MCF 10A (cell line): ENCODE results near the gene PYGM. TPM values are rescaled to one million over a fixed set of nuclear protein-coding genes. Genes with fewer than 3 reads are reported as not detected.

Experiments
- BruUV-seq: library from RNA; stranded (reverse); fragments of 400-500 nt; replicated peaks from 2 replicates; lab custom pipeline; 2021; lab: Mats Ljungman, UMichigan
- CTCF ChIA-PET: fragments of 300-600 bp; sonication (Branson Sonifier 250); formaldehyde crosslinking; extraction: SDS; loops from one replicate; lab custom pipeline; 2021; ENCODE audit warnings: antibody characterized with exemption, inconsistent platforms; lab: Yijun Ruan, JAX
- POLR2A ChIA-PET: fragments of 300-600, 350-650 bp; sonication (Branson Sonifier 250); formaldehyde crosslinking; extraction: SDS; loops from one replicate; lab custom pipeline; 2020; ENCODE audit warnings: antibody characterized with exemption, inconsistent platforms; lab: Yijun Ruan, JAX
- DNase-seq: peaks from one replicate; pipeline ENCODE4 v3.0.0-alpha.2; 2018; ENCODE audit not compliant: unreplicated experiment
- H3K27ac Mint-ChIP-seq: one replicate; pipeline ENCODE4 v1.8.0; 2022; ENCODE audit warnings: mild to moderate bottlenecking, low read depth, mixed read lengths; ENCODE audit not compliant: unreplicated experiment
- H3K27me3 Mint-ChIP-seq: one replicate; pipeline ENCODE4 v1.8.0; 2022; ENCODE audit warnings: mixed read lengths; ENCODE audit not compliant: insufficient read depth, unreplicated experiment
- H3K36me3 Mint-ChIP-seq: one replicate; pipeline ENCODE4 v1.8.0; 2022; ENCODE audit warnings: mild to moderate bottlenecking, moderate library complexity, mixed read lengths; ENCODE audit not compliant: insufficient read depth, unreplicated experiment
- H3K4me1 Mint-ChIP-seq: one replicate; pipeline ENCODE4 v1.8.0; 2022; ENCODE audit warnings: mixed read lengths; ENCODE audit not compliant: insufficient read depth, unreplicated experiment
- H3K4me3 Mint-ChIP-seq: one replicate; pipeline ENCODE4 v1.8.0; 2022; ENCODE audit warnings: mild to moderate bottlenecking, moderate library complexity, mixed read lengths; ENCODE audit not compliant: unreplicated experiment
- H3K9me3 Mint-ChIP-seq: one replicate; pipeline ENCODE4 v1.8.0; 2022; ENCODE audit warnings: mixed read lengths; ENCODE audit not compliant: unreplicated experiment
- CTCF ChIP-seq: fragments of 200-600 bp; IDR thresholded peaks from one replicate; pipeline ENCODE4 v1.8.0; 2022; ENCODE audit warnings: antibody characterized with exemption, mild to moderate bottlenecking; ENCODE audit not compliant: unreplicated experiment
- intact Hi-C: fragments of 100-400 bp; cut with micrococcal nuclease; formaldehyde crosslinking; loops from 2 replicates; pipeline ENCODE4 v1.14.1; 2022
- total RNA-seq: library from RNA; stranded (reverse); gene quantifications from 2 replicates; pipeline ENCODE4 v1.2.3, GENCODE V29; 2022

PYGM gene
- total RNA-seq, 1 experiment from 2014 or later: 0.09 TPM

- intact Hi-C loops: no loop called here
- Mint-ChIP-seq H3K36me3 (no peaks in the 10 kb centered on the region), H3K4me3 (no peak overlapping the region), H3K4me1 (no peaks in the 10 kb centered on the region), H3K9me3 (no peaks in the 10 kb centered on the region), H3K27ac (peak overlapping the region; percentile 43), H3K27me3 (no peaks in the 10 kb centered on the region)
- POLR2A ChIA-PET: interaction anchor here (0.9 kb wide), 1 partner anchor 9 kb away, joined by 3 read pairs; the partner anchor contains the start of gene MAP4K2
- no peak for DNase-seq
- CTCF ChIA-PET: interaction anchor here (0.6 to 1.1 kb wide), 3 partner anchors 9 to 478 kb away, joined by 3 read pairs; partner anchors contain the start of gene CDC42BPG
- no peak for TF ChIP-seq CTCF
- no TSS peak for BruUV-seq
Observed at GRCh38 chr11:64794526-64794925, 34.8 kb upstream of the PYGM start.

GRCh38 chr11:64793271-64794160 is 33.7 kb upstream of the PYGM start:
- H3K4me3 Mint-ChIP-seq: no peak overlapping the region
- intact Hi-C loops: no loop called here
- no peak for DNase-seq
- no peak for TF ChIP-seq CTCF
- BruUV-seq: no TSS peak
- H3K9me3 Mint-ChIP-seq: no peaks in the 10 kb centered on the region
- peak overlapping the region; percentile 43 for H3K27ac Mint-ChIP-seq
- ChIA-PET POLR2A (interaction anchor here (0.9 kb wide), 1 partner anchor 10 kb away, joined by 3 read pairs; the partner anchor contains the start of gene MAP4K2), CTCF (interaction anchor here (0.6 kb wide), 1 partner anchor 14 kb away, joined by 4 read pairs; no protein-coding TSS in a partner anchor)
- no peaks in the 10 kb centered on the region for H3K4me1 Mint-ChIP-seq
- no peaks in the 10 kb centered on the region for H3K36me3 Mint-ChIP-seq
- H3K27me3 Mint-ChIP-seq: no peaks in the 10 kb centered on the region

GRCh38 chr11:64792482-64792881 is 32.7 kb upstream of the PYGM start:
- Mint-ChIP-seq H3K27ac (no peak overlapping the region), H3K36me3 (no peaks in the 10 kb centered on the region), H3K4me1 (no peaks in the 10 kb centered on the region), H3K9me3 (no peaks in the 10 kb centered on the region), H3K27me3 (no peaks in the 10 kb centered on the region), H3K4me3 (no peak overlapping the region)
- no peak for TF ChIP-seq CTCF
- POLR2A ChIA-PET: interaction anchor here (1.6 kb wide), 1 partner anchor 13 kb away, joined by 6 read pairs; the partner anchor contains the start of gene SF1
- CTCF ChIA-PET: interaction anchor here (0.7 to 1.1 kb wide), 2 partner anchors 50 to 220 kb away, joined by 3 read pairs; no protein-coding TSS in a partner anchor
- no TSS peak for BruUV-seq
- intact Hi-C loops: no loop called here
- DNase-seq: no peak

- H3K4me1 Mint-ChIP-seq: no peaks in the 10 kb centered on the region
- no peak overlapping the region for H3K4me3 Mint-ChIP-seq
- H3K9me3 Mint-ChIP-seq: no peaks in the 10 kb centered on the region
- BruUV-seq: no TSS peak
- no peak for TF ChIP-seq CTCF
- H3K36me3 Mint-ChIP-seq: no peaks in the 10 kb centered on the region
- DNase-seq: no peak
- CTCF ChIA-PET: interaction anchor here (0.9 to 1.1 kb wide), 3 partner anchors 9 to 51 kb away, joined by 3 to 5 read pairs (median 4); no protein-coding TSS in a partner anchor
- H3K27ac Mint-ChIP-seq: no peak overlapping the region
- POLR2A ChIA-PET: interaction anchor here (1.6 kb wide), 1 partner anchor 13 kb away, joined by 6 read pairs; the partner anchor contains the start of gene SF1
- intact Hi-C loops: no loop called here
- H3K27me3 Mint-ChIP-seq: no peaks in the 10 kb centered on the region
Observed at GRCh38 chr11:64791781-64792291, 32.1 kb upstream of the PYGM start.
